GM23248 (cell line): ENCODE data around the gene TIMM44. TPM values are rescaled to one million over a fixed set of nuclear protein-coding genes. Genes with fewer than 3 reads are reported as not detected.

Source experiments
- DNase-seq: peaks from one replicate; pipeline ENCODE4 v3.0.0-alpha.2; 2015
- H2AFZ ChIP-seq: fragments of 200-600 bp; sonication (generic); 2 replicates; pipeline ENCODE4 v1.6.1; 2016; ENCODE audit warnings: antibody characterized with exemption
- H3F3A ChIP-seq: fragments of 200-600 bp; sonication (generic); 2 replicates; pipeline ENCODE4 v1.6.1; 2016; ENCODE audit warnings: mild to moderate bottlenecking, antibody characterized with exemption, mixed run types; ENCODE audit not compliant: insufficient read depth
- H3K27ac ChIP-seq: fragments of 200-600 bp; sonication (generic); 2 replicates; pipeline ENCODE4 v1.5.1; 2016; ENCODE audit warnings: mild to moderate bottlenecking
- H3K27me3 ChIP-seq: fragments of 200-600 bp; sonication (generic); replicated peaks from 2 replicates; pipeline ENCODE4 v1.6.1; 2016; ENCODE audit warnings: mild to moderate bottlenecking; ENCODE audit not compliant: insufficient read depth
- H3K36me3 ChIP-seq: fragments of 200-600 bp; sonication (generic); 2 replicates; pipeline ENCODE4 v1.6.1; 2016; ENCODE audit warnings: low read depth, mild to moderate bottlenecking
- H3K4me1 ChIP-seq: fragments of 200-600 bp; sonication (generic); 2 replicates; pipeline ENCODE4 v1.6.1; 2016; ENCODE audit warnings: mild to moderate bottlenecking; ENCODE audit not compliant: insufficient read depth
- H3K4me2 ChIP-seq: fragments of 200-600 bp; sonication (generic); one replicate; pipeline ENCODE4 v1.6.1; 2016; ENCODE audit warnings: mild to moderate bottlenecking; ENCODE audit not compliant: unreplicated experiment
- H3K4me3 ChIP-seq: fragments of 200-600 bp; sonication (generic); 2 replicates; pipeline ENCODE4 v1.5.1; 2016; ENCODE audit warnings: mild to moderate bottlenecking
- H3K79me2 ChIP-seq: fragments of 200-600 bp; sonication (generic); 2 replicates; pipeline ENCODE4 v1.6.1; 2016; ENCODE audit warnings: mild to moderate bottlenecking; ENCODE audit not compliant: insufficient read depth
- H3K9ac ChIP-seq: fragments of 200-600 bp; sonication (generic); 2 replicates; pipeline ENCODE4 v1.6.1; 2016; ENCODE audit warnings: mild to moderate bottlenecking
- H3K9me2 ChIP-seq: fragments of 200-600 bp; sonication (generic); 2 replicates; pipeline ENCODE4 v1.6.1; 2016; ENCODE audit warnings: mixed run types, mild to moderate bottlenecking, moderate library complexity; ENCODE audit not compliant: insufficient read depth
- H3K9me3 ChIP-seq: fragments of 200-600 bp; sonication (generic); one replicate; pipeline ENCODE4 v1.6.1; 2017; ENCODE audit warnings: low read depth
- H4K20me1 ChIP-seq: fragments of 200-600 bp; sonication (generic); 2 replicates; pipeline ENCODE4 v1.6.0; 2016; ENCODE audit not compliant: insufficient read depth
- EZH2 ChIP-seq: fragments of 200-600 bp; sonication (generic); IDR thresholded peaks from 2 replicates; pipeline ENCODE4 v1.6.1; 2018; ENCODE audit warnings: antibody characterized with exemption, mild to moderate bottlenecking; ENCODE audit not compliant: insufficient read depth, poor library complexity, severe bottlenecking
- EZH2phosphoT487 ChIP-seq: fragments of 200-600 bp; sonication (generic); IDR thresholded peaks from 2 replicates; pipeline ENCODE4 v1.6.1; 2018; ENCODE audit warnings: antibody characterized with exemption, moderate library complexity, mild to moderate bottlenecking, low read depth; ENCODE audit not compliant: insufficient read depth
- WGBS, 2 experiments: methylation state at CpG; one replicate each; pipeline ENCODE4 v1.1.6; 2015 to 2017; ENCODE audit warnings: low lambda C conversion rate in 2 of 2, low coverage in 1 of 2; ENCODE audit errors: missing lambda C conversion rate in 2 of 2; 5-methylcytosine and 5-hydroxymethylcytosine counted together
- in situ Hi-C: fragments of 300-500 bp; cut with MboI; formaldehyde crosslinking; loops from 2 replicates; pipeline ENCODE4 v1.15.0; 2020
- polyA plus RNA-seq: library from polyadenylated mRNA; unstranded; fragments of >200 nt; fragmentation: Nextera tagmentation; extraction: Ambion mirVana; gene quantifications from 2 replicates; pipeline ENCODE4 v1.2.1, GENCODE V29; 2016
- total RNA-seq: library from RNA; depleted of rRNA; stranded (reverse); fragments of >200 nt; shearing (Covaris generic); gene quantifications from 2 replicates; pipeline ENCODE4 v1.2.3, GENCODE V29; 2014

TIMM44 gene
- total and polyA plus RNA-seq, 2 experiments from 2014 or later, result 25.8 to 53.1 TPM

DNA sequence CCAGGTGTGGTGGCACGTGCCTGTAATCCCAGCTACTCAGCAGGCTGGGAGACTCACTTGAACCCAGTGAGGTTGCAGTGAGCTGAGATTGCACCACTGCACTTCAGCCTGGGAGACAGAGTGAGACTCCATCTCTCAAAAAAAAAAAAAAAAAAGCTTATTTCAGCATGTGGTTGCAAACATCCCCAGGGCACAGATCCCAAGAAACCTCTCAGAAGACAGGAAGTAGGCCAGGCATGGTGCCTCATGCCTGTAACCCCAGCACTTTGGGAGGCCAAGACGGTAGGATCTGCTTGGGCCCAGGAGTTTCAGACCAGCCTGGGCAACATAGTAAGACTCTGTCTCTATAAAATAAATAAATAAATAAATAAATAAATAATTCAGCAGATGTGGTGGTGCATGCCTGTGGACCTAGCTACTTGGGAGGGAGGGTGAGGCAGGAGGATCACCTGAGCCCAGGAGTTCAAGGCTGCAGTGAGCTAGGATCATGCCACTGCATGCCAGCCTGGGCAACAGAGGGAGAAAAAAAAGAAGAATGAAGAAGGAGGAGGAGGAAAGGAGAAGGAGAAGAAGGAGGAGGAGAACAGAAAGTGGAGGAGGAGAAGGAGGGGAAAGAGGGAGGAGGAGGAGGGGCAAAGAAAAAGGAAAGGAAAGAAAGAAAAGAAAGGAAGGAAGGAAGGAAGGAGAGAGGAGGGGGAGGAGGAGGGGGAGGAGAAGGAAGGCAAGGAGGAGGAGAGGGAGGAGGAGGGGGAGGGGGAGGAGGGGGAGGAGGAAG lies 59.5 kb downstream of the TIMM44 start:
- no peak overlapping the region for H3K4me2 ChIP-seq
- in situ Hi-C loops, result no loop called here

GRCh38 chr19:7883105-7883504 lies 60.4 kb downstream of the TIMM44 start:
- Histone ChIP-seq H3K79me2 (no peaks in the 10 kb centered on the region), H3K4me3 (no peak overlapping the region), H3K4me2 (no peak overlapping the region), H3K27ac (no peak overlapping the region), H2AFZ (no peak overlapping the region), H3K9ac (no peak overlapping the region), H4K20me1 (no peaks in the 10 kb centered on the region), H3K4me1 (no peaks in the 10 kb centered on the region), H3K36me3 (no peaks in the 10 kb centered on the region), H3K9me3 (no peaks in the 10 kb centered on the region), H3F3A (no peaks in the 10 kb centered on the region), H3K27me3 (no peaks in the 10 kb centered on the region), H3K9me2 (no peaks in the 10 kb centered on the region)
- no peak for DNase-seq
- 75 to 77% methylated on average over 4 of the region's 4 CpGs for WGBS, 2 experiments
- TF ChIP-seq EZH2phosphoT487 (no peak), EZH2 (no peak)
- in situ Hi-C loops, result no loop called here

More for the DNA sequence above, 59.5 kb downstream of the TIMM44 start:
- no peaks in the 10 kb centered on the region for H3F3A ChIP-seq
- DNase-seq, result peak; percentile 54
- no peaks in the 10 kb centered on the region for H3K9me3 ChIP-seq
- H2AFZ ChIP-seq, result no peak overlapping the region
- no peak overlapping the region for H3K9ac ChIP-seq
- H3K27me3 ChIP-seq, result no peaks in the 10 kb centered on the region
- no peaks in the 10 kb centered on the region for H3K36me3 ChIP-seq
- H3K4me1 ChIP-seq, result no peaks in the 10 kb centered on the region
- H3K4me3 ChIP-seq, result no peak overlapping the region
- H3K79me2 ChIP-seq, result no peaks in the 10 kb centered on the region
- 71 to 72% methylated on average over 2 of the region's 2 CpGs for WGBS, 2 experiments
- TF ChIP-seq EZH2 (no peak), EZH2phosphoT487 (no peak)
- no peaks in the 10 kb centered on the region for H4K20me1 ChIP-seq
- no peak overlapping the region for H3K27ac ChIP-seq
- no peaks in the 10 kb centered on the region for H3K9me2 ChIP-seq

GRCh38 chr19:7881910-7882309 lies 61.6 kb downstream of the TIMM44 start:
- H3K79me2 ChIP-seq, result no peaks in the 10 kb centered on the region
- no peak overlapping the region for H2AFZ ChIP-seq
- H3F3A ChIP-seq, result no peaks in the 10 kb centered on the region
- no peaks in the 10 kb centered on the region for H3K9me2 ChIP-seq
- no peak overlapping the region for H3K27ac ChIP-seq
- in situ Hi-C loops, result no loop called here
- WGBS, 2 experiments, result 68 to 73% methylated on average over 3 of the region's 3 CpGs
- TF ChIP-seq EZH2, result no peak
- H3K9ac ChIP-seq, result no peak overlapping the region
- H4K20me1 ChIP-seq, result no peaks in the 10 kb centered on the region
- no peaks in the 10 kb centered on the region for H3K4me1 ChIP-seq
- no peaks in the 10 kb centered on the region for H3K36me3 ChIP-seq
- no peak overlapping the region for H3K4me3 ChIP-seq
- H3K27me3 ChIP-seq, result no peaks in the 10 kb centered on the region
- no peak overlapping the region for H3K4me2 ChIP-seq
- no peak for DNase-seq
- H3K9me3 ChIP-seq, result no peaks in the 10 kb centered on the region

DNA sequence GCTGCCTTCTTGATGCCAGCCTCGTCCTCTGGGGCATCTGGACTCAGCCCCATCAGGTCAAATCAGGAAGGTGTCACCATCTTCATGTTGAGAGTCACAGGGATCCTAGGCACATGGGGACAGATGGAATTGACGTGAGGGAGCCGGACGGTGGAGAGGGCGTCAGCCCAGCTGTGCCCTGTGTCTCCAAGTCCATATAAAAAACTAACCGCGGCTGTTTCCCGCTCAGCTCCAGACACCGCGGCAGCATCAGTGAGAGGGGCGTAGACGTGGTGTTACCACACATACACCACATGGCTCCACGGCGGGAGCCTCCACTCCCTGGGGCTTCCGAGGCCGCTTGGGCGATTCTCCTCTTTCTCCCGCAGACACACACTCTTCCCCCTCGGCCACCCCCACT lies 63.6 kb downstream of the TIMM44 start:
- TF ChIP-seq EZH2phosphoT487, result no peak
- no peak for TF ChIP-seq EZH2

More for the DNA sequence above, 63.6 kb downstream of the TIMM44 start:
- Histone ChIP-seq H3K27me3 (peaks cover 7% of the 10 kb centered on the region), H3F3A (no peaks in the 10 kb centered on the region), H3K4me1 (no peaks in the 10 kb centered on the region), H3K36me3 (no peaks in the 10 kb centered on the region), H4K20me1 (no peaks in the 10 kb centered on the region), H3K79me2 (no peaks in the 10 kb centered on the region), H3K4me3 (no peak overlapping the region), H3K9ac (no peak overlapping the region), H2AFZ (no peak overlapping the region), H3K9me3 (no peaks in the 10 kb centered on the region), H3K9me2 (no peaks in the 10 kb centered on the region), H3K27ac (no peak overlapping the region), H3K4me2 (no peak overlapping the region)
- peak; percentile 32 for DNase-seq
- 14 to 22% methylated on average over 19 of the region's 19 CpGs for WGBS, 2 experiments
- in situ Hi-C loops, result no loop called here
